IMR-90 (cell line): ENCODE measurements around the gene KLF11. TPM values are rescaled to one million over a fixed set of nuclear protein-coding genes. Genes with fewer than 3 reads are reported as not detected.

Source experiments
- ATAC-seq: fragments of 200-7000 bp; cut with Tn5 transposase; 2 replicates; pipeline ENCODE4 v1.9.1; 2020; ENCODE audit warnings: low read depth, mild to moderate bottlenecking, moderate library complexity
- BruUV-seq: library from RNA; stranded (reverse); fragments of 400-500 nt; replicated peaks from 2 replicates; lab custom pipeline; 2021; lab: Mats Ljungman, UMichigan
- CTCF ChIA-PET: fragments of 300-600 bp; formaldehyde crosslinking; extraction: SDS; loops from one replicate; lab custom pipeline; 2021; ENCODE audit warnings: antibody characterized with exemption; lab: Yijun Ruan, JAX
- POLR2A ChIA-PET: fragments of 300-600 bp; sonication (Branson Sonifier 250); formaldehyde crosslinking; loops from one replicate; lab custom pipeline; 2022; ENCODE audit warnings: antibody characterized with exemption; ENCODE audit not compliant: unreplicated experiment; lab: Charles Lee
- DNase-seq: peaks from one replicate; pipeline ENCODE4 v3.0.0; 2013
- H2AFZ ChIP-seq: replicated peaks from 2 replicates; pipeline ENCODE3; 2013; ENCODE audit warnings: low read length, mild to moderate bottlenecking; ENCODE audit not compliant: poor library complexity
- H2AK5ac ChIP-seq: 2 replicates; pipeline ENCODE4 v1.6.1; 2013; ENCODE audit warnings: low read depth, low read length, inconsistent platforms
- H2AK9ac ChIP-seq: replicated peaks from 2 replicates; pipeline ENCODE3; 2013; ENCODE audit warnings: mild to moderate bottlenecking, low read depth, low read length, moderate library complexity; ENCODE audit not compliant: poor library complexity
- H2BK120ac ChIP-seq: 2 replicates; pipeline ENCODE4 v1.6.1; 2013; ENCODE audit warnings: low read depth, low read length, inconsistent platforms
- H2BK15ac ChIP-seq: 3 replicates; pipeline ENCODE4 v1.6.1; 2013; ENCODE audit warnings: low read depth, low read length, inconsistent platforms
- H2BK20ac ChIP-seq: 2 replicates; pipeline ENCODE4 v1.6.1; 2013; ENCODE audit warnings: low read depth, mild to moderate bottlenecking, inconsistent platforms, low read length, moderate library complexity
- H2BK5ac ChIP-seq: 2 replicates; pipeline ENCODE4 v1.6.1; 2013; ENCODE audit warnings: mild to moderate bottlenecking, low read depth, low read length, inconsistent platforms; ENCODE audit not compliant: poor library complexity, severe bottlenecking
- H3K14ac ChIP-seq: replicated peaks from 2 replicates; pipeline ENCODE4 v1.6.1; 2013; ENCODE audit warnings: low read depth, low read length, inconsistent platforms
- H3K18ac ChIP-seq: 2 replicates; pipeline ENCODE4 v1.6.1; 2013; ENCODE audit warnings: low read depth, low read length, control low read depth
- H3K23ac ChIP-seq: 2 replicates; pipeline ENCODE4 v1.6.1; 2013; ENCODE audit warnings: low read depth, low read length, inconsistent platforms
- H3K27ac ChIP-seq: 2 replicates; pipeline ENCODE4 v1.5.1; 2013; ENCODE audit warnings: mild to moderate bottlenecking, control low read depth, low read length; ENCODE audit not compliant: insufficient read depth
- H3K27me3 ChIP-seq: 2 replicates; pipeline ENCODE4 v1.6.1; 2013; ENCODE audit warnings: low read length; ENCODE audit not compliant: control insufficient read depth, insufficient read depth
- H3K36me3 ChIP-seq: 2 replicates; pipeline ENCODE4 v1.6.1; 2013; ENCODE audit warnings: low read length, mixed read lengths; ENCODE audit not compliant: control insufficient read depth, insufficient read depth
- H3K4ac ChIP-seq: 2 replicates; pipeline ENCODE4 v1.6.1; 2013; ENCODE audit warnings: low read depth, low read length, inconsistent platforms
- H3K4me1 ChIP-seq: 2 replicates; pipeline ENCODE4 v1.6.1; 2013; ENCODE audit warnings: low read length, mixed read lengths; ENCODE audit not compliant: control insufficient read depth, insufficient read depth
- H3K4me2 ChIP-seq: 2 replicates; pipeline ENCODE4 v1.6.1; 2013; ENCODE audit warnings: low read depth, mild to moderate bottlenecking, control low read depth, low read length, moderate library complexity
- H3K4me3 ChIP-seq: 2 replicates; pipeline ENCODE4 v1.5.1; 2013; ENCODE audit warnings: low read depth, mild to moderate bottlenecking, control low read depth, low read length, moderate library complexity; ENCODE audit not compliant: insufficient read depth
- H3K56ac ChIP-seq: 2 replicates; pipeline ENCODE4 v1.6.1; 2013; ENCODE audit warnings: low read length, inconsistent platforms; ENCODE audit not compliant: insufficient read depth; ENCODE audit errors: extremely low read depth
- H3K79me1 ChIP-seq, 2 experiments: 2 replicates each; pipeline ENCODE4 v1.6.1; 2013; ENCODE audit warnings: low read length in 2 of 2, inconsistent platforms in 1 of 2, low read depth in 1 of 2
- H3K9ac ChIP-seq: 2 replicates; pipeline ENCODE4 v1.6.1; 2013; ENCODE audit warnings: low read depth, low read length, control low read depth
- H3K9me1 ChIP-seq: 2 replicates; pipeline ENCODE4 v1.6.1; 2013; ENCODE audit warnings: low read length, inconsistent platforms; ENCODE audit not compliant: insufficient read depth
- H3K9me3 ChIP-seq: 2 replicates; pipeline ENCODE4 v1.6.1; 2013; ENCODE audit warnings: low read length; ENCODE audit not compliant: control insufficient read depth, insufficient read depth
- H4K20me1 ChIP-seq: 2 replicates; pipeline ENCODE4 v1.6.1; 2013; ENCODE audit warnings: low read length, inconsistent platforms; ENCODE audit not compliant: insufficient read depth
- H4K5ac ChIP-seq: 2 replicates; pipeline ENCODE4 v1.6.1; 2013; ENCODE audit warnings: mild to moderate bottlenecking, low read depth, low read length, control low read depth
- H4K8ac ChIP-seq, 2 experiments: 2 replicates each; pipeline ENCODE4 v1.6.1; 2013; ENCODE audit warnings: low read depth in 2 of 2, low read length in 2 of 2, control low read depth in 1 of 2, inconsistent platforms in 1 of 2
- H4K91ac ChIP-seq: 2 replicates; pipeline ENCODE4 v1.6.1; 2013; ENCODE audit warnings: low read depth, low read length, inconsistent platforms; ENCODE audit not compliant: insufficient read depth
- BHLHE40 ChIP-seq: fragments of 150-350 bp; IDR thresholded peaks from 2 replicates; pipeline ENCODE4 v1.6.1; 2016; ENCODE audit warnings: mild to moderate bottlenecking, low read depth, low read length
- MAZ ChIP-seq: IDR thresholded peaks from 2 replicates; pipeline ENCODE4 v1.6.1; 2012; ENCODE audit warnings: low read depth, mild to moderate bottlenecking, low read length, improper control_type of control experiment, moderate library complexity, borderline replicate concordance
- POLR2A ChIP-seq: IDR thresholded peaks from 2 replicates; pipeline ENCODE4 v1.6.1; 2012; ENCODE audit warnings: mild to moderate bottlenecking, low read depth, low read length
- RAD21 ChIP-seq: IDR thresholded peaks from 2 replicates; pipeline ENCODE4 v1.6.1; 2012; ENCODE audit warnings: low read length, improper control_type of control experiment
- SMC3 ChIP-seq: fragments of 150-350 bp; IDR thresholded peaks from 2 replicates; pipeline ENCODE4 v1.6.1; 2016; ENCODE audit warnings: low read depth, mild to moderate bottlenecking, antibody characterized with exemption, low read length, moderate library complexity
- WGBS, 2 experiments: methylation state at CpG; one replicate each; pipeline versions ENCODE4 v1.1.5 to v1.1.7; 2013; ENCODE audit warnings: missing lambda C conversion rate in 2 of 2; ENCODE audit not compliant: insufficient read length in 1 of 2; ENCODE audit errors: extremely low coverage in 2 of 2; 5-methylcytosine and 5-hydroxymethylcytosine counted together
- dilution Hi-C: fragments of 300-500 bp; cut with HindIII; formaldehyde crosslinking; loops from one replicate; pipeline ENCODE4 v1.14.3; 2018; ENCODE audit warnings: low sequenced_read_pairs; ENCODE audit not compliant: unreplicated experiment
- in situ Hi-C: fragments of 300-500 bp; cut with MboI; formaldehyde crosslinking; loops from 3 replicates; pipeline ENCODE4 v1.14.3; 2019; ENCODE audit warnings: low sequenced_read_pairs, inconsistent platforms, mixed read lengths
- intact Hi-C: fragments of 100-400 bp; cut with micrococcal nuclease; formaldehyde crosslinking; loops from 2 replicates; pipeline ENCODE4 v1.10.0; 2022
- polyA plus RNA-seq, 3 experiments: library from polyadenylated mRNA; depleted of rRNA; stranded (reverse); fragments of >200 nt; gene quantifications; 2 replicates each; pipeline ENCODE4 v1.2.3, GENCODE V29; 2012; ENCODE audit warnings: low replicate concordance in 1 of 3
- total RNA-seq: library from RNA; depleted of rRNA; stranded (reverse); fragments of >200 nt; gene quantifications from 2 replicates; pipeline ENCODE4 v1.2.3, GENCODE V29; 2012

The KLF11 gene
- total and polyA plus RNA-seq, 2 of the 4 experiments (the other 2 are of a cell fraction) = 2.0 to 2.4 TPM

DNA sequence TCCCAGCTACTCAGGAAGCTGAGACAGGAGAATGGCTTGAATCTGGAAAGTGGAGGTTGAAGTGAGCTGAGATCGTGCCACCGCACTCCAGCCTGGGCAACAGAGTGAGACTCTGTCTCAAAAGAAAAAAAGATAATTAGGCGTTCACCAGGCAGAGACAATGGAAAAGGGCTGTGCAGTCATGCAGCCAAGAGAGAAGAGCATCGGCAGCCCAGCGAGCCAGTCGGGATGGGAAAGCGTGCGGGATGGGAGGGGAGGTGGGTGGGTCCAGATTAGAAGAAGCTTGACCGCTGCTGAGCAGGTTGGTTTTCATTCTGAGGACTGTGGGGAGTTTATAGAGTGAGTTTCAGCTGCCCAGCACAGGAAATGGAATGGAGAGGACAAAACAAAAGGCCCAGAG is 51.8 kb downstream of the KLF11 start:
- no peak overlapping the region for H3K4me3 ChIP-seq
- H3K56ac ChIP-seq = no peak overlapping the region
- H3K14ac ChIP-seq = no peak overlapping the region
- ChIA-PET POLR2A (no interaction called here), CTCF (interaction anchor here (0.6 to 3.1 kb wide), 3 partner anchors 13 to 47 kb away, joined by 4 to 24 read pairs (median 9); no protein-coding TSS in a partner anchor)
- peaks cover 24% of the 10 kb centered on the region for H3K27me3 ChIP-seq
- ATAC-seq (no peak), DNase-seq (no peak)
- H2BK5ac ChIP-seq = no peak overlapping the region
- no peak overlapping the region for H2BK20ac ChIP-seq
- no peaks in the 10 kb centered on the region for H3K36me3 ChIP-seq
- H3K4me1 ChIP-seq = no peaks in the 10 kb centered on the region
- no peak overlapping the region for H2BK15ac ChIP-seq
- BruUV-seq = no TSS peak
- dilution Hi-C loops = no loop called here
- H4K20me1 ChIP-seq = no peaks in the 10 kb centered on the region
- no peak overlapping the region for H4K5ac ChIP-seq
- H4K91ac ChIP-seq = no peak overlapping the region
- no peak overlapping the region for H2AK9ac ChIP-seq
- no peak overlapping the region for H3K18ac ChIP-seq
- H3K79me1 ChIP-seq = no peaks in the 10 kb centered on the region
- no peak overlapping the region for H2AFZ ChIP-seq
- H2BK120ac ChIP-seq = no peak overlapping the region
- no peak for TF ChIP-seq RAD21
- no peak for TF ChIP-seq BHLHE40
- TF ChIP-seq MAZ = no peak
- TF ChIP-seq POLR2A = no peak
- no peak for TF ChIP-seq SMC3
- H4K8ac ChIP-seq = no peak overlapping the region
- H3K4me2 ChIP-seq = no peak overlapping the region
- no peak overlapping the region for H3K4ac ChIP-seq
- H2AK5ac ChIP-seq = no peak overlapping the region
- peaks cover 8% of the 10 kb centered on the region for H3K9me3 ChIP-seq
- intact Hi-C loops = no loop called here
- H3K9me1 ChIP-seq = peaks cover 5% of the 10 kb centered on the region; the same call in 1 of the 2 replicates
- H3K23ac ChIP-seq = no peak overlapping the region
- no peak overlapping the region for H3K9ac ChIP-seq
- WGBS, 2 experiments = 72% methylated on average over 8 of the region's 9 CpGs; no CpG with 5 or more reads in 1 of the 2 experiments
- H3K27ac ChIP-seq = no peak overlapping the region
- in situ Hi-C loops = no loop called here
